LNCaP clone FGC (cell line): ENCODE measurements around the gene OR4D11.

Experiments
- DNase-seq: peaks from one replicate; pipeline ENCODE4 v3.0.0-alpha.2; 2011; ENCODE audit warnings: low read depth
- H3K4me3 ChIP-seq: 2 replicates; pipeline ENCODE4 v1.5.1; 2011; ENCODE audit warnings: mild to moderate bottlenecking, low read depth, low read length, control low read depth
- TF ChIP-seq, protein P1 (sequence below): IDR thresholded peaks from 2 replicates; pipeline ENCODE4 v1.5.1; 2012; ENCODE audit warnings: mild to moderate bottlenecking; ENCODE audit not compliant: control insufficient read depth, insufficient read depth; ENCODE audit errors: extremely low read depth

Gene OR4D11

DNA sequence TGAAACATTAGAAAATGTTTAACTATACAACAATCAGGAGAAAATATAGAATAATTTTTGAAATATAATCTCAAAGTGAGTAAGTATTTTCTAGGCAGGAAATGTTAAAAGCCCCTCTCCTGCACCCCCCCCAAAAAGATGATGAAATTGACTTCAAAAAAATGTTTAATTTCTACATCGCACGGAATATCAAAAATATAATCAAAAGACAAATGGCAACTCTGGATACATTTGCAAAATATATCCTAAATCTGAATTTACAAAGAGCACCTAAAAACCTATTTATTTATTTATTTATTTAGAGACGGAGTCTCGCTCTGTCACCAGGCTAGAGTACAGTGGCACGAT lies 44.9 kb downstream of the OR4D11 start:
- TF ChIP-seq, protein P1, sequence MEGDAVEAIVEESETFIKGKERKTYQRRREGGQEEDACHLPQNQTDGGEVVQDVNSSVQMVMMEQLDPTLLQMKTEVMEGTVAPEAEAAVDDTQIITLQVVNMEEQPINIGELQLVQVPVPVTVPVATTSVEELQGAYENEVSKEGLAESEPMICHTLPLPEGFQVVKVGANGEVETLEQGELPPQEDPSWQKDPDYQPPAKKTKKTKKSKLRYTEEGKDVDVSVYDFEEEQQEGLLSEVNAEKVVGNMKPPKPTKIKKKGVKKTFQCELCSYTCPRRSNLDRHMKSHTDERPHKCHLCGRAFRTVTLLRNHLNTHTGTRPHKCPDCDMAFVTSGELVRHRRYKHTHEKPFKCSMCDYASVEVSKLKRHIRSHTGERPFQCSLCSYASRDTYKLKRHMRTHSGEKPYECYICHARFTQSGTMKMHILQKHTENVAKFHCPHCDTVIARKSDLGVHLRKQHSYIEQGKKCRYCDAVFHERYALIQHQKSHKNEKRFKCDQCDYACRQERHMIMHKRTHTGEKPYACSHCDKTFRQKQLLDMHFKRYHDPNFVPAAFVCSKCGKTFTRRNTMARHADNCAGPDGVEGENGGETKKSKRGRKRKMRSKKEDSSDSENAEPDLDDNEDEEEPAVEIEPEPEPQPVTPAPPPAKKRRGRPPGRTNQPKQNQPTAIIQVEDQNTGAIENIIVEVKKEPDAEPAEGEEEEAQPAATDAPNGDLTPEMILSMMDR: no peak
- H3K4me3 ChIP-seq: no peak overlapping the region
- DNase-seq: no peak

DNA sequence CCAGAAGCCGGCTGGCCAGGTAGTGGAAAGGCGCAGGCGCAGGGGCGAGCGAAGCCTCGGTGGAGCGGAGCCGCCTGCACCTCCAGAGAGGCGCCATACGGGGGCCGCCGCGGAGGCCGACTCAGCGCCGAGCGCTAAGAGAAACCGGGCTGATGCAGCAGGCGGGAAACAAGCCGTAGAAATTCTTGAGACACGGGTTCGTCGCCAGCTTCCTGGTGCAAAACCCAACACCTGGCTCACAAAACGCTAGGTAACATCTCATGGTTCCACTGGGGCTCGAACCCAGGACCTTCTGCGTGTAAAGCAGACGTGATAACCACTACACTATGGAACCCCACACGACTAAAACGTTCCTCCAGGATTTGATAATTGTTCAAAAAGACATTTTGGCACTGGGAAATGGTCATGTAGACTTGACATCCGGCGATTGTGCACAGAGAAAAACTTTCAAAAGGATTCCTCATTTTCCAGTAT lies 47.0 kb downstream of the OR4D11 start:
- TF ChIP-seq, protein P1: peak; percentile 37
- peak overlapping the region; percentile 62 for H3K4me3 ChIP-seq
- DNase-seq: peak; percentile 93

DNA sequence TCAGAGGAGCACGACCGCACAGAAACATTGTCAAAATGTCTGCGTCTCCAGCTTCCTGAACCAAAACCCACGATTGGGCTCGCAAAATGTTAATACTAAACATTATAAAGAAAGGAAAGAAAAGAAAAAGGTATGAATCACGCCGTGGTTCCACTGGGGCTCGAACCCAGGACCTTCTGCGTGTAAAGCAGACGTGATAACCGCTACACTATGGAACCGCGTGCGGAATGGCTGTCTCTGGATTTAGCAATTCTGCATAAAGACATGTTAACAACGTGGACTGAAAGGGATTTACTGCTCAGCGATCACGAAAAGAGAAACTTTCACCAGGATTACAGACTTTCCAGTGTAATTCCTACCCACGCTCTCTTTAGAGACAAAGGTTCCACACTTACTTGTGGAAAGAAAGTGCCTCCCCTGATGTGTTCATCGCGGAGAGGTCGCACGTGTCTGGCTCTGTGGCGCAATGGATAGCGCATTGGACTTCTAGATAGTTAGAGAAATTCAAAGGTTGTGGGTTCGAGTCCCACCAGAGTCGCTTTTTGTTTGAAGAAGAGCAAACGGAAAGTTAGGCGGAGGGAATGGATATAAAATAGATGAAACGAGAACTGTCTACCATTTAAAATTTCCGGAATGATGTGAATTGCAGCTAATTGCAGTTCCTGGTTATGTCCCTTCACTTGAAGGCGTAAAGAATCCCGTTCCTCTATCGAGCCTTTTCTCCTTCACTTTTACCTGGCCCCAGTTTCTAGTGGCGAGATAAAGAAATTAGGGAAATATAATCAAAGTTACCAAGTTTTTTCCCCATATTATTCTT lies 47.7 kb downstream of the OR4D11 start:
- TF ChIP-seq, protein P1: no peak
- peak overlapping the region; percentile 62 for H3K4me3 ChIP-seq
- peak; percentile 83 for DNase-seq

DNA sequence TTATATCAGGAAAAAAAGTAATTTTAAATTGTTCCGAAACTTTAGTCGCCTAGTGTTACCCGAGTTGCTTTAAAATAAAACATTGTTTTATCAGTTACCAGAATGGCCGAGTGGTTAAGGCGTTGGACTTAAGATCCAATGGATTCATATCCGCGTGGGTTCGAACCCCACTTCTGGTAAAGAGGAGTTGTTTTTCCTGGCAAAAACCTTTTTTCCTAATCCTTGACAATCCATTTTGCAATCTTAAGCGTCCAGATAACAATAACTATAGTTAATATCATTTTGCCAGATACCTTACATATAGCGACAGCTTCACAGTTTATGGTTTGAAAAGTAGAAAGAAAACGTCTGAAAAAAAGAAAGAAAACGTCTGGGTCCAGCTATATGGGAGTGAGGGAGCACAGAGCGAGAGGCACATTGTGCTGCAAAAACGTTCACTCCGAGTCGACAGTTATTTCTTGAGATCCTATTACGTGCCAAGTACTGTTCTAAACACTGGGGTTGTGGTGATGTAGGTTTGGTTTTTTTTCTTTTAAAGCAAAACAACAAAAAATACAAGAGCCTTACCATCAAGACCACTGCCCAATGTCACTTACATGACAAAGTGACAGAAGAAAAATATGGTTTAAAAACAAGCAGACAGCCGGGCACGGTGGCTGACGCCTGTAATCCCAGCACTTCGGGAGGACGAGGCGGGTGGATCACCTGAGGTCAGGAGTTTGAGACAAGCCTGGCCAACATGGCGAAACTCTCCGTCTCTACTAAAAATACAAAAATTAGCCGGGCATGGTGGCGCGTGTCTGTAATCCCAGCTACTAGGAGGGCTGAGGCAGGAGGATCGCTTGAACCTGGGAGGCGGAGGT lies 48.5 kb downstream of the OR4D11 start:
- no peak for DNase-seq
- TF ChIP-seq, protein P1: no peak
- H3K4me3 ChIP-seq: peak overlapping the region; percentile 62

DNA sequence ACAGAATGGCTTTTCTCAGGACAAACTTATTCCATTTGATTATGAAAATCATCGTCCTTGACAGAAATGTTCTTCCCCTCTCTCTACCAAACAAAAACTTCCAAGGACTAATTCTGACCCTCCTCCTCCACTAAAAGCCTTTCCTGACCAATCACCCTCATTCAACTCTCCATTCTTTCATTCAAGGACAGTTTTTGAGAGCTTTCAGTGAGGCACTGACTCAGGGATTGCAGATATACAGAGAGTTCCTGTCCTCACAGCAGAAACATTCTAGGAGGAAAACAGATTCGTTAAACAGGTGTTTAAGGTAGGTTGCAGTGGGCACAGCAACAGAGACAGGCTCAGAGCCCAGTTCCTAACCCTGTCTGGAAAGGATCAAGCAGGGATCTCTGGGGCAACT lies 49.5 kb downstream of the OR4D11 start:
- no peak overlapping the region for H3K4me3 ChIP-seq
- no peak for DNase-seq
- TF ChIP-seq, protein P1: no peak

DNA sequence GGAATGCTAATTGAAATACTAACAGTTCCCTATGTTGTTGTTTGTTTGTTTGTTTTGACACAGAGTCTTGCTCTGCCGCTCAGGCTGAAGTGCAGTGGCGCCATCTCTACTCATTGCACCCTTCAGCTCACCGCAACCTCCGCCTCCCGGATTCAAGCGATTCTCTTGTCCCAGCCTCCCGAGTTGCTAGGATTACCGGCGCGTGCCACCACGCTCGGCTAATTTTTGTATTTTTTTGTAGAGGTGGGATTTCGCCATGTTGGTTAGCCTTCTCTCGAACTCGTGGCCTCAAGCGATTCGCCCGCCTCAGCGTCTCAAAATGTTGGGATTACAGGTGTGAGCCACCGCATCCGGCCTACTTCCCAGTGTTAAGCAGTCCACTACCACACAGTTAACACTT lies 49.9 kb downstream of the OR4D11 start:
- TF ChIP-seq, protein P1: no peak
- H3K4me3 ChIP-seq: no peak overlapping the region
- no peak for DNase-seq
